ENCODE measurements around the gene CD79A. TPM values are rescaled to one million over a fixed set of nuclear protein-coding genes. Genes with fewer than 3 reads are reported as not detected.

CD79A gene
- total RNA-seq, 1 donor from 2014 or later = 0.36 TPM

DNA sequence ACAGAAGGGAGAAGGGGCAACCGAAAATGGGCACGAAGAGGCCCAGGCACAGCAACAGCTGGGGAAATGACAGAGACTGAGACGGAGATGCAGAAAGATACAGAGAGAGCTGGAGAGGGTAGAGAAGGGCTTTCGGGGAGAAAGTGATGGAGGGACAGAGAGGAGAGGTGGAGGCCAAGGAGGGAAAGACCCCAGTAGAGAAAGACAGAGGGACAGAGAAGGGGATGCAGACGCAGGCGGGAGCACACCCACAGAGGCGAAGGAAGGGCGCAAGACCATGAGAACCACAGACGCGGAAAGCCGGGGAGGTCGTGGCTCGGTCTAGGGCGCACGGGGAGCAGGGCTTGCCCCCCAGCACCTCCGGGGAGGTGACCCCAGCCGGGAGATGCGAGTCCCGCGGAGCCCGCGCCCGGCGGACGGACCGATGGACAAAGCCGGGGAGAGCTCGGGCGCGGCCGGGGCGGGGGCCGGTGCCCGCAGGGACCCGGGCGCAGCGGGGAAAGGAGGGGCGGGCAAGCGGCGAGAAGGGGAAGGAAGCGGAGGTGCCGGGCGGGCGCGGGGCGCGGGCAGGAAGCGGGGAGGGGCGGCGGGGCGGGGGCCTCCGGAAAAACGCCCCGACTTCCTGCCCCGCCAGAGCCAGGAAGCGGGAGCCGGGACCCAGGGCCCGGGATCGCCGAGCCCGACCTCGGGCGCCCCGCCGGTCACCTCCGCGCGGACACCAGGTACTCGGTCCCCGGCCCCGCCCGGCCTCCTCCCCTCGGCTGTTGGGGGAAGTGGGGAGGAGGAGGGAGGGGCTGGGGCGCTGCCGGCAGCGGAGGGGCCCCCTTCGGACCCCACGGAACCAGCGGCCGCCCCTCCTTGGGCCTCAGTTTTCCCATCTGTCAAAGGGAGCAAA is 5.7 kb downstream of the CD79A start, which contains the start of gene ARHGEF1:
TSS of gene ARHGEF1 (plus strand) at position 617 of the 895 bp plus-strand sequence. CDS start 4,899 bp downstream, outside the sequence.
- no peak for DNase-seq (ENCODE audit: low spot score, unreplicated experiment)

DNA sequence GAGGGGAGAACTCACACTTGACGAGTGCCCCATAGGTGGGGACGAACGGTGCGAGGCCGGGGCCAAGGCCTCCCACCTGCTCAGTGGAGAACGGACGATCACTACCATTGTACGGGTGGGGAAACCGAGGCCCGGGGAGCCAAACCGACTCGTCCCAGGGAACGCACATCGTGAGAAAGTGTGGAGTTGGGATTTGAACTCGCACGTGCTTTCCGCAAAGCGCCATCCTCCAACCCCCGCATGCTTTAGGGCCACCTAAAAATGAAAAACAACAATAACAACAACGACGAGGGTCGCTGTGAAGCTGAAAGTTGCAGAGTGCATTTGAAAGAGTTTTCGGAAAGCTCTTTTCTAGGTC is 6.4 kb downstream of the CD79A start:
- Mint-ChIP-seq H3K4me1 (ENCODE audit: low read depth) (peaks cover 28% of the 10 kb centered on the region), H3K27ac (peak overlapping the region; percentile 95), H3K4me3 (ENCODE audit: low read depth) (peak overlapping the region; percentile 83), H3K9me3 (ENCODE audit: low read depth) (no peaks in the 10 kb centered on the region), H3K27me3 (peaks cover 27% of the 10 kb centered on the region), H3K36me3 (ENCODE audit: insufficient read depth) (no peaks in the 10 kb centered on the region)
- no peak for TF ChIP-seq CTCF (IDR thresholded peaks at IDR 0.05; ENCODE audit: unreplicated experiment)
- no peak for DNase-seq (ENCODE audit: low spot score, unreplicated experiment)

More for the DNA sequence above, 5.7 kb downstream of the CD79A start, which contains the start of gene ARHGEF1:
- peaks cover 22% of the 10 kb centered on the region for H3K4me1 Mint-ChIP-seq (ENCODE audit: low read depth)
- no peaks in the 10 kb centered on the region for H3K9me3 Mint-ChIP-seq (ENCODE audit: low read depth)
- H3K4me3 Mint-ChIP-seq (ENCODE audit: low read depth) = peak within 1 kb of the TSS; percentile 83
- H3K27ac Mint-ChIP-seq = peak within 1 kb of the TSS; percentile 95
- no peaks in the 10 kb centered on the region for H3K36me3 Mint-ChIP-seq (ENCODE audit: insufficient read depth)
- H3K27me3 Mint-ChIP-seq = peaks cover 27% of the 10 kb centered on the region
- TF ChIP-seq CTCF (IDR thresholded peaks at IDR 0.05; ENCODE audit: unreplicated experiment) = no peak

GRCh38 chr19:41883821-41884733 is 7.0 kb downstream of the CD79A start:
- DNase-seq (ENCODE audit: low spot score, unreplicated experiment) = peak; percentile 85
- peaks cover 30% of the 10 kb centered on the region for H3K4me1 Mint-ChIP-seq (ENCODE audit: low read depth)
- peak overlapping the region; percentile 95 for H3K27ac Mint-ChIP-seq
- no peak for TF ChIP-seq CTCF (IDR thresholded peaks at IDR 0.05; ENCODE audit: unreplicated experiment)
- peaks cover 27% of the 10 kb centered on the region for H3K27me3 Mint-ChIP-seq
- peak overlapping the region; percentile 83 for H3K4me3 Mint-ChIP-seq (ENCODE audit: low read depth)
- H3K9me3 Mint-ChIP-seq (ENCODE audit: low read depth) = no peaks in the 10 kb centered on the region
- H3K36me3 Mint-ChIP-seq (ENCODE audit: insufficient read depth) = no peaks in the 10 kb centered on the region

DNA sequence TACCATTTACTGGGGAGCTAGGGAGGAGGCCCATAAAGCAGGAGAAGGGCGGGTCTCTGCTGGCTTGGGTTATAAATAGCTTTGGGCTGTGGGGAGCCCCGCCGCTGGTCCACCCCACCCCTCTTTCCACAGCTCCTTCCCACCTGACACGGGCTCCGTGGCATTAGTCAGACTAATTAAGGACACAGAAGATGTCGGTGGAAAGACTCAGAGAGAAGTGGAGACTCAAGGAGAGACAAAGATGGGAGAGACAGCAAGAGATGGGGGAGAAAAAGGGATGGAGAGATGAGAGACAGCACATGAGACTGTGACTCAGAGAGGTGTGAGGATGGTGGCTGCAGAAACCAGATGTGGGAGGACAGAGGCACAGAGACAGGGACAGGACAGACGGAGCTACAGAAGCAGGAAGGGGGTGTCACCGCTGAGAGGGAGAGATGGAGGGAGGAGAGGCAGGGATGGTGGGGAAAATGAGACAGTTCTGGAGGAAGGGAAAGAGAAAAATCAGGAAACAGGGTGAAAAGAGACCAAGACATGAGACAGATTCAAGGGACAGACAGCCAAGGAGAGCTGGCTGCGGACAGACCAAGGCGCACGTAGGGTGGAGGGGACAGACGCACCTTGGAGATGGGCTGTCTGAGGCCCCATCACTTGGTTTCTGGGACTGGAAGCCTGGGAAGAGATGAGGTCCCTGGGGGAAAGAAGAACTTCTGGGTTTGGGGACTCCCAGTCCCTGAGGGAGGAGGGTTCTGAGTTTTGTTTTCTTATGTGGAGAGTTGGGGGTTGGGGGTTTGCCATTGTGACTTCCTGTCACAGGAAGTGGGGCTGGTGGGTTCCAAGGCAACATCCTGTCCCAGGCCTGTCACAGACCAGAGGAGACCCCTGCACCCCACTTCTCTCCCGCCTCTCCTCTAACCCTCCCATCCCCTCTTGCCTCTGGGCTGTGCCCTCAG is 10.0 kb downstream of the CD79A start:
- peak overlapping the region; percentile 88 for H3K27ac Mint-ChIP-seq
- TF ChIP-seq CTCF (IDR thresholded peaks at IDR 0.05; ENCODE audit: unreplicated experiment) = no peak
- peaks cover 13% of the 10 kb centered on the region for H3K27me3 Mint-ChIP-seq
- H3K9me3 Mint-ChIP-seq (ENCODE audit: low read depth) = no peaks in the 10 kb centered on the region
- H3K4me3 Mint-ChIP-seq (ENCODE audit: low read depth) = peak overlapping the region; percentile 58
- H3K4me1 Mint-ChIP-seq (ENCODE audit: low read depth) = peaks cover 30% of the 10 kb centered on the region
- DNase-seq (ENCODE audit: low spot score, unreplicated experiment) = no peak
- H3K36me3 Mint-ChIP-seq (ENCODE audit: insufficient read depth) = peaks cover 3% of the 10 kb centered on the region

All from progenitor cell of endocrine pancreas (in vitro differentiated cells).